Fibroblast of peridontal ligament (primary cell): ENCODE measurements around the gene CAPN10.

Source experiments
- DNase-seq: peaks from one replicate; pipeline ENCODE4 v3.0.0-alpha.2; 2010; ENCODE audit errors: extremely low read depth

CAPN10 gene

GRCh38 chr2:240574386-240575100 lies 12.0 kb upstream of the CAPN10 start:
- no peak for DNase-seq

GRCh38 chr2:240575101-240575965 lies 11.2 kb upstream of the CAPN10 start:
- no peak for DNase-seq

GRCh38 chr2:240576036-240576435 lies 10.5 kb upstream of the CAPN10 start:
- no peak for DNase-seq

- DNase-seq, result no peak
These were observed 9.9 kb upstream of the CAPN10 start for GRCh38 chr2:240576436-240577205.

- DNase-seq, result no peak
These were observed 9.0 kb upstream of the CAPN10 start for GRCh38 chr2:240577281-240578109.

- DNase-seq, result no peak
These were observed 8.5 kb upstream of the CAPN10 start for GRCh38 chr2:240578110-240578450.

GRCh38 chr2:240578488-240578887 lies 8.0 kb upstream of the CAPN10 start:
- DNase-seq, result no peak

GRCh38 chr2:240579071-240579762 lies 7.3 kb upstream of the CAPN10 start:
- DNase-seq, result no peak

GRCh38 chr2:240579771-240580614 lies 6.5 kb upstream of the CAPN10 start:
- DNase-seq, result peak; percentile 61

GRCh38 chr2:240581811-240582210 lies 4.7 kb upstream of the CAPN10 start:
- no peak for DNase-seq

GRCh38 chr2:240582781-240583180 lies 3.8 kb upstream of the CAPN10 start:
- DNase-seq, result no peak

GRCh38 chr2:240583774-240584173 lies 2.8 kb upstream of the CAPN10 start:
- no peak for DNase-seq

- DNase-seq, result no peak
These were observed 2.0 kb upstream of the CAPN10 start for GRCh38 chr2:240584486-240585031.

GRCh38 chr2:240585101-240585500 lies 1.4 kb upstream of the CAPN10 start:
- no peak for DNase-seq

GRCh38 chr2:240585681-240586197 lies 795 bp upstream of the CAPN10 start:
- no peak for DNase-seq

GRCh38 chr2:240586919-240587800 lies 626 bp downstream of the CAPN10 start:
- no peak for DNase-seq

- no peak for DNase-seq
These were observed 1.6 kb downstream of the CAPN10 start for GRCh38 chr2:240588006-240588655.

GRCh38 chr2:240588669-240589068 lies 2.1 kb downstream of the CAPN10 start:
- DNase-seq, result no peak
